Transverse colon (tissue), 3 donors: ENCODE results near the gene N4BP2.

Experiments
- CTCF ChIP-seq, 5 experiments: fragments of 200-600 bp in 3 of 5; fragments of 450-650 bp in 2 of 5; sonication (generic) in 3 of 5; IDR thresholded peaks; 1 replicate in 2 of 5; 2 replicates in 3 of 5; pipeline ENCODE4 v1.5.1; 2016 to 2017; ENCODE audit warnings: antibody characterized with exemption in 5 of 5, inconsistent platforms in 3 of 5, mild to moderate bottlenecking in 2 of 5, moderate library complexity in 1 of 5
- POLR2A ChIP-seq: fragments of 450-650 bp; IDR thresholded peaks from one replicate; pipeline ENCODE4 v1.6.1; 2016; ENCODE audit warnings: antibody characterized with exemption, mild to moderate bottlenecking, moderate library complexity

- TF ChIP-seq CTCF (IDR thresholded peaks at IDR 0.05) = no peak
- no peak for TF ChIP-seq POLR2A
Observed at GRCh38 chr4:40164459-40164858, 107.8 kb downstream of the N4BP2 start.
